ENCODE measurements around the gene CTNNB1. TPM values are rescaled to one million over a fixed set of nuclear protein-coding genes. Genes with fewer than 3 reads are reported as not detected.
A peak's percentile ranks its signal among the peaks of the same experiment; 100 is the strongest.

CTNNB1 gene
- total and polyA plus RNA-seq, 2 of the 13 experiments (the other 11 are each of a cell fraction or from before 2014, with no cell fraction given): 398 to 489 TPM

- TF ChIP-seq ZBTB4 (CRISPR knock-in tag; IDR thresholded peaks at IDR 0.05; ENCODE audit: borderline replicate concordance) (no peak), PATZ1 (CRISPR knock-in tag; IDR thresholded peaks at IDR 0.05) (peak; percentile 59), ZNF773 (CRISPR knock-in tag; IDR thresholded peaks at IDR 0.05; ENCODE audit: borderline replicate concordance) (no peak), ZNF251 (CRISPR knock-in tag; IDR thresholded peaks at IDR 0.05) (no peak), ZNF563 (CRISPR knock-in tag; IDR thresholded peaks at IDR 0.05) (no peak), HMG20B (CRISPR knock-in tag; conservative IDR thresholded peaks at IDR 0.05) (no peak; the same call in 1 of the 2 replicates), SETDB1 (CRISPR knock-in tag; IDR thresholded peaks at IDR 0.05; ENCODE audit: borderline replicate concordance) (no peak), ZNF574 (CRISPR knock-in tag; IDR thresholded peaks at IDR 0.05) (no peak; the same call in 1 of the 2 replicates), ZNF691 (CRISPR knock-in tag; IDR thresholded peaks at IDR 0.05; ENCODE audit: borderline replicate concordance, low read depth) (no peak), SIX1 (CRISPR knock-in tag; IDR thresholded peaks at IDR 0.05; ENCODE audit: borderline replicate concordance) (peak; percentile 52; the same call in 1 of the 2 replicates), TIGD3 (CRISPR knock-in tag; IDR thresholded peaks at IDR 0.05; ENCODE audit: borderline replicate concordance) (no peak), ATRX (CRISPR knock-in tag; IDR thresholded peaks at IDR 0.05; ENCODE audit: borderline replicate concordance) (no peak), ZNF746 (CRISPR knock-in tag; IDR thresholded peaks at IDR 0.05) (no peak), HOXA5 (CRISPR knock-in tag; IDR thresholded peaks at IDR 0.05) (0 out of 2 replicates have a peak, but pooled peaks have one; percentile 22), SMAD1 (CRISPR knock-in tag; IDR thresholded peaks at IDR 0.05; ENCODE audit: borderline replicate concordance, low read depth) (no peak), MED1 (CRISPR knock-in tag; IDR thresholded peaks at IDR 0.05) (peak; percentile 91), DPF2 (CRISPR knock-in tag; IDR thresholded peaks at IDR 0.05; ENCODE audit: borderline replicate concordance, low read depth) (peak; percentile 27; the same call in 1 of the 2 replicates), ZNF367 (CRISPR knock-in tag; IDR thresholded peaks at IDR 0.05; ENCODE audit: borderline replicate concordance) (no peak), ZFP36L1 (CRISPR knock-in tag; IDR thresholded peaks at IDR 0.05) (no peak)
These were observed 66.5 kb downstream of the CTNNB1 start (continued) for GRCh38 chr3:41265823-41266273.

Data from HepG2 (cell line).